Stimulated activated CD4-positive, alpha-beta T cell treated with anti-CD3 and anti-CD28 coated beads, TNF-alpha, amount 100 ng/mL, for 48 hours (primary cell): ENCODE data around the gene PPFIBP1.

Source experiments
- DNase-seq, 3 donors: peaks; one replicate each; pipeline ENCODE4 v3.0.0-alpha.2; 2020; ENCODE audit warnings: low read depth in 3 of 3

Gene PPFIBP1

GRCh38 chr12:27513155-27513824 lies 10.7 kb upstream of the PPFIBP1 start:
- no peak for DNase-seq

GRCh38 chr12:27515671-27516070 lies 8.3 kb upstream of the PPFIBP1 start:
- no peak for DNase-seq

GRCh38 chr12:27516625-27517024 lies 7.4 kb upstream of the PPFIBP1 start:
- DNase-seq = no peak

GRCh38 chr12:27517546-27517945 lies 6.5 kb upstream of the PPFIBP1 start:
- no peak for DNase-seq

GRCh38 chr12:27517961-27518665 lies 5.9 kb upstream of the PPFIBP1 start:
- DNase-seq = no peak

- DNase-seq = no peak
These were observed 2.9 kb upstream of the PPFIBP1 start for GRCh38 chr12:27521066-27521465.

- no peak for DNase-seq
These were observed 2.0 kb upstream of the PPFIBP1 start for GRCh38 chr12:27521981-27522380.

GRCh38 chr12:27523305-27523641 lies 733 bp upstream of the PPFIBP1 start:
- no peak for DNase-seq

GRCh38 chr12:27524494-27524835 lies 459 bp downstream of the PPFIBP1 start:
- DNase-seq = no peak

GRCh38 chr12:27524839-27525753 lies 1.1 kb downstream of the PPFIBP1 start:
- no peak for DNase-seq

- no peak for DNase-seq
These were observed 3.5 kb downstream of the PPFIBP1 start for GRCh38 chr12:27527512-27527911.

- no peak for DNase-seq
These were observed 4.8 kb downstream of the PPFIBP1 start for GRCh38 chr12:27528788-27529187.

- no peak for DNase-seq
These were observed 6.3 kb downstream of the PPFIBP1 start for GRCh38 chr12:27530157-27530922.

GRCh38 chr12:27531896-27532295 lies 7.9 kb downstream of the PPFIBP1 start:
- no peak for DNase-seq

- DNase-seq = no peak
These were observed 10.2 kb downstream of the PPFIBP1 start for GRCh38 chr12:27534060-27534764.

GRCh38 chr12:27534765-27535161 lies 10.8 kb downstream of the PPFIBP1 start:
- no peak for DNase-seq

- no peak for DNase-seq
These were observed 11.3 kb downstream of the PPFIBP1 start for GRCh38 chr12:27535318-27535717.

GRCh38 chr12:27537855-27538675 lies 14.1 kb downstream of the PPFIBP1 start:
- DNase-seq = no peak

GRCh38 chr12:27539191-27539631 lies 15.2 kb downstream of the PPFIBP1 start:
- no peak for DNase-seq

- DNase-seq = no peak
These were observed 17.2 kb downstream of the PPFIBP1 start for GRCh38 chr12:27541031-27541719.
